GM12892 (cell line): ENCODE measurements around the gene ASPSCR1.

ENCODE experiments used
- POLR2A ChIP-seq: IDR thresholded peaks from 2 replicates; pipeline ENCODE4 v1.6.1; 2011; ENCODE audit warnings: low read depth, low read length, control low read depth
- POLR2AphosphoS5 ChIP-seq: IDR thresholded peaks from 2 replicates; pipeline ENCODE4 v1.6.1; 2011; ENCODE audit warnings: low read depth, low read length, control low read depth
- TAF1 ChIP-seq: IDR thresholded peaks from 2 replicates; pipeline ENCODE4 v1.6.1; 2011; ENCODE audit warnings: low read depth, mild to moderate bottlenecking, control low read depth, low read length, borderline replicate concordance

- TF ChIP-seq POLR2AphosphoS5 = no peak
- no peak for TF ChIP-seq POLR2A
- no peak for TF ChIP-seq TAF1
Measured at GRCh38 chr17:81961521-81962498, 15.6 kb upstream of the ASPSCR1 start.
